HG03442 (cell line): ENCODE data around the gene ZNF219.
A peak's percentile ranks its signal among the peaks of the same experiment; 100 is the strongest.

Source experiments
- ATAC-seq: cut with Tn5 transposase; IDR thresholded peaks from one replicate; pipeline ENCODE4 v1.9.1; 2021; ENCODE audit warnings: mild to moderate bottlenecking, moderate library complexity; ENCODE audit not compliant: unreplicated experiment

The ZNF219 gene

DNA sequence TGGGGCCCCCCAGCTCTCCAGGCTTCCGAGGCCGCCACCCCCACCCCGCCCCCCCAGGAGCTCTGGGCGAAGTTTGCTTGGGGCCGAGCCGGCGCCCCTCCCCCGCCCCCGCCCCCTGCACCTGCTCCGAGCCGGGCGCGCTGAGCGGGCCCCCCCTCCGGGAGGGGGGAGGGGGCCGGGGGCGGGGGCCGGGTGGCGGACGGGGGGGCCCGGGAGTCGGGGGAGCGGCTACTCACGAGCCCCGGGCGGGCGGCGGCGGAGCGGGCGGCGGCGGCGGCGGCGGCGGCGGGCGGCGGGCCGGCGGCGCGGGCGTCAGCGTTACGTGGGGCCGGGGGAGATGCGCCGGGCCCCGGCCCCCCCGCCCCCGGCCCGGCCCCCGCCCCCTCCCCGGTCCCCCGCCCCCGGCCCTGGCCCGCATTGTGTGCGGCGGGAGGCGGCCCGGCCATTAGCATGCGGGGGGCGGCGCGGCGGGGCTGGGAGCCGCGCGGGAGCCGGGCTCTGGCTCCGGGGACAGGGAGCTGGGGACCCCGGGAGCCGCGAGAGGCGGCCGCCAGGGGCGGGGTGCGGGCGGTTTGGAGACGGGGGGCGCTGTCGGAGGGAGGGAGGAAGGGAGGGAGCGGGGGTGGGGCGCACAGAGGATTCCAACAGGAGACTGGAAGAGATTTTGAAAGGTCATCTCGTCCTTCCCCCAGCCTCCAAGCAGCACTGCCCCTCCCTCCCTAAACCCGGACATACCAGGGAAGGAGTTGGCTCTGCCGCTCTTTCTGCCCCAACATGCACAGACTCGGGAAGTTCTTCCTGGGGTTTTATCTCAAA, at the start of gene ZNF219:
Gene ZNF219, minus strand, starts transcription at position 580 of the 816 bp plus-strand sequence. CDS start 5,064 bp downstream, outside the sequence.
- ATAC-seq = no peak

GRCh38 chr14:21145437-21145836, 47.0 kb upstream of the ZNF219 start:
- ATAC-seq = no peak

- ATAC-seq = no peak
Observed at GRCh38 chr14:21142357-21142756, 43.9 kb upstream of the ZNF219 start.

- ATAC-seq = no peak
Observed at GRCh38 chr14:21136024-21136423, 37.6 kb upstream of the ZNF219 start.

DNA sequence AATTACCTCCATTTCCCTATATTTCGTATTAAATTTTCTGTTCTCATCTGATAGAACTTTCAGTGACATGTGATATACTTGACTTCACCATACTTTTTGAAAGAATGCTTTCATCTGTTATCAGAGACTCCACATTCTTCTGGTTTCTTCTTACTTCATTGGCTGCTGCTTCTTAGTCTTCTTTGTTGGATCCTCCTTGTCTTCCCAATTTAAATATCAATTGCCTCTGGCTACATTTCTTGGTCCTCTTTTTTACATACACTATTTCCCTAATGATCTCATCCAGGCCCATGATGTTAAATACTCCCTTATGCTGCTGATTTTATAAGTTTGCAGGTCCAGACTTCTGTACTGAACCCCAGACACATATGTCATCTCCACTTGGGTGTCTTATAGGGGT, 35.4 kb upstream of the ZNF219 start:
- ATAC-seq = no peak

- no peak for ATAC-seq
Observed at GRCh38 chr14:21123429-21123828, 25.0 kb upstream of the ZNF219 start.

- no peak for ATAC-seq
Observed at GRCh38 chr14:21121122-21121521, 22.7 kb upstream of the ZNF219 start.

GRCh38 chr14:21120686-21121085, 22.2 kb upstream of the ZNF219 start:
- no peak for ATAC-seq

- no peak for ATAC-seq
Observed at GRCh38 chr14:21118933-21119332, 20.5 kb upstream of the ZNF219 start.

DNA sequence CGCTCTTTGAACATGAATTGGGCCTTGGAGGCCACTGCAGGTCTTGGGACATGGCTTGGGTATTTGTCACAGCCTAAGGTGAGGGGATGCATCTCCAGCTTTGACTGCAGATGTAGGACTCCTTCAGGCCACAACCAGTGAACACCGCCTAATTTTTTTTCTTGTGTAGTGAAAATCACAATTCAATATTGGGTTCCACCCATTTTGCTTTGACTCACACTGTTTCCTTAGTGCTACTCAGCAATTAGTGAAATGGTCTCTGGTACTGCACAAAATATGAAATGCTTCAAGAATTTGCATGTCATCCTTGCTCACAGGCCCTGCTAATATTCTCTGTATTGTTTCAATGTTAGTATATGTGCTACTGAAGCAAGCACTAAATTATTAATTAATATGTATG, 14.9 kb upstream of the ZNF219 start:
- no peak for ATAC-seq

GRCh38 chr14:21112255-21112654, 13.8 kb upstream of the ZNF219 start:
- ATAC-seq = no peak

- peak; percentile 65 for ATAC-seq
Observed at GRCh38 chr14:21109377-21110138, 11.1 kb upstream of the ZNF219 start.

DNA sequence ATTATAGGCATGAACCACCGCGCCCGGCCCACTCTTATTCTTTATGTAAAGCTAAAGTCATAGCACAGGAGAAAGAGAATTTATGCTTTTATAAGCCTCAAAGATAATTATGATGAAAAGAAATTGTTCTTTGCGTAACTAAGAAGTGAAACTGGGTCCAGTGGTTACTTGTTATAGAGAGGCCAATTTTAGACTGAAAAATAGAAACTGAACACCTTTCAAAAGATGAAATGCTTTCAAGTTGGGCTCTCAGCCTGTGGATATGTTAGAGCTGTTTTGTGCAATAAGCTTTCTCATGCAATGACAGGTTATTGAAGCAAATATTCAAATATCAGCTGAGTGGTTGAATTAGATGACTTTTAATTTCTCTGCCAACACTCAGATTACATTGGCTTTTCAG, 10.3 kb upstream of the ZNF219 start:
- ATAC-seq = no peak

DNA sequence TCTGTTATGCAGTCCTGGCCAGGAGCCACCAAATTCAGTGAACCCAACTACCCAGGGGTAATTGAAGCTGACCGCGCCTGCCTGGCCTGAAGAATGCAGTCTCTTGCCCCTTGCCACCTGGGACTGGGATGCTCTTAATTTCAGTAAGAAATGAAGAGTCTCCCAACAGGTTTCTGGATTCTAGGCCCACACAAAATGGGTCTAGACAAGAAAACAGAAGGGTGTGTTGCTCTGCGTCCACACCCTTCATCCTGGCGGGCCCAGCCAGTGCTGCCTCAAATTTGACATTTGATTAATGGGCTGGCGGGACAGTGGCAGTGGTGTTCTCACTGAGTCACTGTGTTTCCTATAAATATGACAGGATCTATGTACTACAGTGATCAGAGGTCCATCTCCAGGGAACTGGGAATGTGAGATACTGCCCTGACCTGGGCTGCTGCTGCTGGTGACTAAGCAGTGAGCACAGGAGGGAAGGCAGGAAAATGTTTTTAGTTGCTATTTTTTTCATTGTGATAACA, 8.9 kb upstream of the ZNF219 start:
- ATAC-seq = no peak

GRCh38 chr14:21106498-21107282, 8.2 kb upstream of the ZNF219 start:
- no peak for ATAC-seq

DNA sequence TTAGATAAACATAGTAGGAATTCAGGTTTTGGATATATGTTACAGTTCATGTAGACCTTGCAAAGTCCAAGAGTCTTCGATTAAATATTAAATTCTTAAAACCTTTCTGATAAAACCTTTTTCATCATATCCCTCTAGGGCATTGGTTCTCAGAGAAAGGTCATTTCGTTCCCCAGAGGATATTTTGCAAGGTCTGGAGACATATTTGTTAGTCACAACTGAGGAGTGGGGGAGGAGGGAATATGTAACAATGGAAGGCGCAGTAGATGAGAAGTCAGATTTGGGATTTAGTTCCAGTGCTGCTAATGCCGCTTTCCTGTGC, 7.7 kb upstream of the ZNF219 start:
- no peak for ATAC-seq

DNA sequence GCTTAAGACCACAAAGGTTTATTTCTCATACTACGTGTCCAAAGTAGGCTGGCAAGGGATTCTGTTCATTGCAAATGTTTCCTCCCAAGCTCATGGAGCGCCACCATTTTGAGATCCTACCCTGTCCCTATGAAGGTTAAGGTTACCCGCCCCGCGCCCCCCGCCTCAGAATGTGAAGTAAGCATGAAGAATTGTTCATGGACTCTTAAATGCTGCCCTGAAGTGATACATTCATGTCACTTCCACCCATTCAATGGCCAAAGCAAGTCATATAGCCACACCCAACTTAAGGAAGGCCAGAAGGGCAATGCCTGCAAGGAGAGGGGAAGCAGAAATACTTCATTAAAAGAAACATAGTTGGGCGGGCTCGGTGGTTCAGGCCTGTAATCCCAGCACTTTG, 6.6 kb upstream of the ZNF219 start:
- ATAC-seq = no peak

- peak; percentile 32 for ATAC-seq
Observed at GRCh38 chr14:21104448-21105060, 6.1 kb upstream of the ZNF219 start.

DNA sequence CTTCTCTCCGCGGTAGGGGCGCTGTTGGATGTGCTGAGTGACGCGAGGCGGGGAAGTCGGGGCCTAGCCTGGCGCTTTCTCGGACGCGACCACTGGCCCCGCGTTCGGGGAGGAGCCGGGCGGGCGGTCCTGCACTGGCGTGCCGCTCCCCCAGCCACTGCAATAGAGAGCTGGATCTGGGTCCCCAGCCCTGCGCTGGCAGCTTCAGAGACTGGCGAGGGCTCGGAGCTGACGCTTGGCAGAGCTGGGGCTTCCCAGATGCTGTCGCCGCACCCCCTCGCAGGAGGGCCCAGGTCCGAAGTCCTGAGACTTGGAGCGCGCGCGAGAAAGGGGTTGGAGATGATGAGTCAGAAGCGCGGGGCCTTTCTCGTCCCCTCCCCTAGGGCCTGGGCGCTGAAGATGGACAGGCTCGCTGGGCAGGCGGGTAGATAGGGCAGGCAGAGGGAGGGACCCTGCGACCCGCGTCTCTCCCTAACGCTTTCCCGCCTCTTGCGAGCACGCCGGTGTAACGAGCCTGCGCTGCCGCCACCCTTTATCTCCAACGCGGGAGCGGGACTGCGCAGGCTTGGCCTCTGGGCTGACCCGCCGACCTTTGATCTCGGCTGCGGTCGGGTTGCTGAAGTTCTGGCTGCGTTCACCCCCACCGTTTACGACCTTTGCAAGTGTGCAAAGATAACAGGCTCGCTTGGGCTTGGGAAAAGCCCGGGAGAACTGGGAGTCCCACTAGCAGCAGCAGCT, 5.4 kb upstream of the ZNF219 start:
- ATAC-seq = peak; percentile 91

GRCh38 chr14:21103411-21103709, 4.9 kb upstream of the ZNF219 start:
- no peak for ATAC-seq
